Central memory CD8-positive, alpha-beta T cell (primary cell): ENCODE results near the gene UBE2E2.

Experiments used
- ATAC-seq: fragments of 150-1000 bp; cut with Tn5 transposase; replicated peaks from 2 replicates; pipeline ENCODE4 v1.10.0; 2022; ENCODE audit warnings: mild to moderate bottlenecking, moderate FRiP score, moderate number of reproducible peaks; ENCODE audit not compliant: poor library complexity, severe bottlenecking; ENCODE audit errors: extremely low read depth
- DNase-seq, 2 donors: peaks; one replicate each; pipeline ENCODE4 v3.0.0; 2021; ENCODE audit warnings: low spot score in 2 of 2
- H3K27ac Mint-ChIP-seq: one replicate; pipeline ENCODE4 v1.8.0; 2022; ENCODE audit warnings: low read depth, mild to moderate bottlenecking, moderate library complexity, mixed read lengths
- H3K27me3 Mint-ChIP-seq: one replicate; pipeline ENCODE4 v1.8.0; 2022; ENCODE audit warnings: mixed read lengths
- H3K36me3 Mint-ChIP-seq: one replicate; pipeline ENCODE4 v1.8.0; 2022; ENCODE audit warnings: mild to moderate bottlenecking, moderate library complexity, mixed read lengths; ENCODE audit not compliant: insufficient read depth
- H3K4me1 Mint-ChIP-seq: one replicate; pipeline ENCODE4 v1.8.0; 2022; ENCODE audit warnings: mixed read lengths
- H3K4me3 Mint-ChIP-seq: one replicate; pipeline ENCODE4 v1.8.0; 2022; ENCODE audit warnings: mild to moderate bottlenecking, moderate library complexity, mixed read lengths
- H3K9me3 Mint-ChIP-seq: one replicate; pipeline ENCODE4 v1.8.0; 2022; ENCODE audit warnings: mixed read lengths

Gene UBE2E2

GRCh38 chr3:23437484-23438145 lies 234.5 kb downstream of the UBE2E2 start:
- peaks cover 4% of the 10 kb centered on the region for H3K4me1 Mint-ChIP-seq

GRCh38 chr3:23438657-23439056 lies 235.5 kb downstream of the UBE2E2 start:
- DNase-seq (no peak), ATAC-seq (no peak)
- Mint-ChIP-seq H3K36me3 (peaks cover 1% of the 10 kb centered on the region), H3K4me3 (no peak overlapping the region), H3K9me3 (no peaks in the 10 kb centered on the region), H3K27me3 (peaks cover 15% of the 10 kb centered on the region), H3K4me1 (peaks cover 10% of the 10 kb centered on the region), H3K27ac (no peak overlapping the region)

More at GRCh38 chr3:23437484-23438145, 234.5 kb downstream of the UBE2E2 start:
- Mint-ChIP-seq H3K27me3 (peaks cover 15% of the 10 kb centered on the region), H3K27ac (no peak overlapping the region), H3K4me3 (no peak overlapping the region), H3K9me3 (no peaks in the 10 kb centered on the region), H3K36me3 (peaks cover 1% of the 10 kb centered on the region)
- ATAC-seq (no peak), DNase-seq (no peak)

- Mint-ChIP-seq H3K4me3 (no peak overlapping the region), H3K9me3 (no peaks in the 10 kb centered on the region), H3K27ac (no peak overlapping the region), H3K27me3 (peaks cover 15% of the 10 kb centered on the region), H3K36me3 (peaks cover 1% of the 10 kb centered on the region), H3K4me1 (peaks cover 10% of the 10 kb centered on the region)
- ATAC-seq (no peak), DNase-seq (no peak)
Observed at GRCh38 chr3:23439080-23439479, 236.0 kb downstream of the UBE2E2 start.

GRCh38 chr3:23440416-23441294 lies 237.5 kb downstream of the UBE2E2 start:
- peaks cover 1% of the 10 kb centered on the region for H3K36me3 Mint-ChIP-seq
- no peak for ATAC-seq
- H3K4me1 Mint-ChIP-seq: peaks cover 10% of the 10 kb centered on the region
- no peak for DNase-seq
- H3K9me3 Mint-ChIP-seq: no peaks in the 10 kb centered on the region
- peaks cover 15% of the 10 kb centered on the region for H3K27me3 Mint-ChIP-seq
- H3K27ac Mint-ChIP-seq: no peak overlapping the region
- H3K4me3 Mint-ChIP-seq: no peak overlapping the region

- Mint-ChIP-seq H3K4me1 (peaks cover 10% of the 10 kb centered on the region), H3K27ac (no peak overlapping the region), H3K9me3 (no peaks in the 10 kb centered on the region), H3K4me3 (no peak overlapping the region), H3K36me3 (no peaks in the 10 kb centered on the region), H3K27me3 (peaks cover 2% of the 10 kb centered on the region)
- ATAC-seq: no peak
- no peak for DNase-seq
Observed at GRCh38 chr3:23442598-23443383, 239.7 kb downstream of the UBE2E2 start.

GRCh38 chr3:23444386-23444785 lies 241.3 kb downstream of the UBE2E2 start:
- H3K9me3 Mint-ChIP-seq: no peaks in the 10 kb centered on the region
- H3K27me3 Mint-ChIP-seq: no peaks in the 10 kb centered on the region
- H3K4me3 Mint-ChIP-seq: no peak overlapping the region
- DNase-seq (no peak), ATAC-seq (no peak)
- peaks cover 10% of the 10 kb centered on the region for H3K4me1 Mint-ChIP-seq
- no peak overlapping the region for H3K27ac Mint-ChIP-seq
- no peaks in the 10 kb centered on the region for H3K36me3 Mint-ChIP-seq

- no peak for DNase-seq
- Mint-ChIP-seq H3K27me3 (no peaks in the 10 kb centered on the region), H3K9me3 (no peaks in the 10 kb centered on the region), H3K4me1 (peaks cover 10% of the 10 kb centered on the region), H3K27ac (no peak overlapping the region), H3K36me3 (no peaks in the 10 kb centered on the region), H3K4me3 (no peak overlapping the region)
- no peak for ATAC-seq
Observed at GRCh38 chr3:23446301-23446700, 243.2 kb downstream of the UBE2E2 start.

- Mint-ChIP-seq H3K36me3 (no peaks in the 10 kb centered on the region), H3K27me3 (no peaks in the 10 kb centered on the region), H3K27ac (no peak overlapping the region), H3K4me1 (no peaks in the 10 kb centered on the region), H3K4me3 (no peak overlapping the region), H3K9me3 (no peaks in the 10 kb centered on the region)
- ATAC-seq: no peak
- DNase-seq: no peak
Observed at GRCh38 chr3:23448998-23449537, 245.9 kb downstream of the UBE2E2 start.

- H3K4me1 Mint-ChIP-seq: no peaks in the 10 kb centered on the region
- H3K9me3 Mint-ChIP-seq: no peaks in the 10 kb centered on the region
- H3K4me3 Mint-ChIP-seq: no peak overlapping the region
- H3K36me3 Mint-ChIP-seq: no peaks in the 10 kb centered on the region
- no peak for DNase-seq
- no peak for ATAC-seq
- H3K27me3 Mint-ChIP-seq: no peaks in the 10 kb centered on the region
- no peak overlapping the region for H3K27ac Mint-ChIP-seq
Observed at GRCh38 chr3:23450051-23450450, 246.9 kb downstream of the UBE2E2 start.

- Mint-ChIP-seq H3K36me3 (no peaks in the 10 kb centered on the region), H3K27ac (no peak overlapping the region), H3K9me3 (no peaks in the 10 kb centered on the region), H3K27me3 (no peaks in the 10 kb centered on the region), H3K4me1 (no peaks in the 10 kb centered on the region), H3K4me3 (no peak overlapping the region)
- ATAC-seq (no peak), DNase-seq (no peak)
Observed at GRCh38 chr3:23450806-23451205, 247.7 kb downstream of the UBE2E2 start.

GRCh38 chr3:23452408-23452807 lies 249.3 kb downstream of the UBE2E2 start:
- Mint-ChIP-seq H3K27ac (no peak overlapping the region), H3K9me3 (no peaks in the 10 kb centered on the region)

GRCh38 chr3:23455084-23455483 lies 252.0 kb downstream of the UBE2E2 start:
- Mint-ChIP-seq H3K27me3 (no peaks in the 10 kb centered on the region), H3K4me1 (no peaks in the 10 kb centered on the region), H3K4me3 (no peak overlapping the region), H3K9me3 (peaks cover 7% of the 10 kb centered on the region), H3K36me3 (no peaks in the 10 kb centered on the region), H3K27ac (no peak overlapping the region)
- ATAC-seq: no peak
- DNase-seq: no peak

More at GRCh38 chr3:23452408-23452807, 249.3 kb downstream of the UBE2E2 start:
- Mint-ChIP-seq H3K36me3 (no peaks in the 10 kb centered on the region), H3K4me3 (no peak overlapping the region), H3K4me1 (no peaks in the 10 kb centered on the region), H3K27me3 (no peaks in the 10 kb centered on the region)
- no peak for ATAC-seq
- no peak for DNase-seq
